ENCODE data around the gene DDI2. TPM values are rescaled to one million over a fixed set of nuclear protein-coding genes. Genes with fewer than 3 reads are reported as not detected.

The DDI2 gene
- polyA plus RNA-seq, 1 donor (not counting 4 experiments of a cell fraction or from before 2014, with no cell fraction given): 11.5 TPM

DNA sequence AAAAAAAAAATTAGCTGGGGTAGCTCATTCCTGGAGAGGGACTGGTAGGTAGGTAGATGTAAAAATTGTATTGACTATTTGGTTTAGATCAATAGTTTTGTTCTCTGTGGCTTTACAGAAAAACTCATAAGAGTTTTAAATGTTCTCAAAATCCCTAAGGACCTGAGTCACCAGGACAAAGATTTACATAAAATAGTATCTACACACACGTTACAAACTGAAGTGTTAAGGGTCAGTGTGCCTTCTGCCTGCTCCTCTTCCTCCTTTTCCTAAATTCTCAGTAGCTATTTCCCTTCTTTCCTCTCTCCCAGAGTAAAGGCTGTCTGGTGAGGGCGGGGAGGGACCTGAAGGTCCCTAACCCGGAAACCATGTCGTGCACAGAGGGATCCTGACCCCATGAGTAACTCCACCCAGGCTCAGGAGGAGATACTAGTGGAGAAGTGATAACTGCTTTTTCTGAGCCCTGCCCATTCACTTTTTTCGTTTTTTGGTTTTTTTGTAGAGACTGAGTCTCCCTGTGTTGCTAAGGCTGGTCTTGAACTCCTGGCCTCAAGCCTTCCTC lies 74.9 kb downstream of the DDI2 start:
- TF ChIP-seq CTCF (optimal IDR thresholded peaks at IDR 0.05 in 1 of 3, IDR thresholded peaks at IDR 0.05 in 1 of 3, conservative IDR thresholded peaks at IDR 0.05 in 1 of 3; ENCODE audit: extremely low read depth in 1 of 3, insufficient read depth in 2 of 3, low read length in 3 of 3): no peak
- TF ChIP-seq EZH2 (IDR thresholded peaks at IDR 0.05; ENCODE audit: low read length): no peak
- Histone ChIP-seq H3K36me3 (ENCODE audit: control insufficient read depth in 2 of 2, extremely low read depth in 1 of 2, insufficient read depth in 2 of 2, low read length in 2 of 2) (peaks cover 3 to 14% of the 10 kb centered on the region in 2 experiments), H3K9me1 (ENCODE audit: control insufficient read depth, extremely low read depth, insufficient read depth, low read length) (peaks cover 2% of the 10 kb centered on the region), H4K20me1 (ENCODE audit: control insufficient read depth, extremely low read depth, insufficient read depth, low read length) (peaks cover 3% of the 10 kb centered on the region), H3K79me2 (ENCODE audit: control insufficient read depth, insufficient read depth, low read length) (peaks cover 85% of the 10 kb centered on the region), H2AFZ (ENCODE audit: control insufficient read depth, low read length) (no peak overlapping the region), H3K27me3 (ENCODE audit: control insufficient read depth, extremely low read depth, insufficient read depth, low read length) (no peaks in the 10 kb centered on the region), H3K4me2 (ENCODE audit: control insufficient read depth, extremely low read depth, insufficient read depth, low read depth, low read length) (no peak overlapping the region), H3K27ac (ENCODE audit: control insufficient read depth, insufficient read depth, low read length) (no peak overlapping the region), H3K4me1 (ENCODE audit: control insufficient read depth, extremely low read depth, insufficient read depth, low read length) (no peaks in the 10 kb centered on the region), H3K4me3 (ENCODE audit: control insufficient read depth in 2 of 3, extremely low read depth in 1 of 3, insufficient read depth in 2 of 3, low read depth in 1 of 3, low read length in 3 of 3) (no peak overlapping the region), H3K9ac (ENCODE audit: control insufficient read depth, extremely low read depth, insufficient read depth, low read length) (no peak overlapping the region), H3K9me3 (ENCODE audit: control insufficient read depth, low read depth, low read length) (no peaks in the 10 kb centered on the region)
- FAIRE-seq: no peak
- dilution Hi-C loops (cut with MboI; ENCODE audit: extremely low pct_ligation_motif_present, low sequenced_read_pairs): no loop called here
- DNase-seq (ENCODE audit: low read depth, low spot score): no peak

DNA sequence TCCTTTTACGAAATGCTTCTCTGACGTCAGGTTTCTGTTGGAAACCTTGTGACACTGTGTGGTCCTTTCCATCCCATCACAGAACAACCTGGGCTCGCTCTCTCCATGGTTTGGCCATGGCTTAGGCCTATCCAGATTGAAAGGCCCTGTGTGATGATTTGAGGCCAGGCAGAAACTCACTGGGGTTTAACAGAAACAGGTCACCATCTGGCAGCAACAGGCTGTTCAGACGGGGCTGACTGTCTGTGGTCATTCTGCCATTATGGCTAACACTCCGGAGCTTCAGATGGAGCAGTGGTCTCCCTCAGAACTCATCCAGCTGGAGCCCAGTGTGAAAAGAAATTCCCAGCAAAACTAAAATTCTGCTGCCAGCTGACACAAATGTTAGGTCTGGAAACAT lies 76.1 kb downstream of the DDI2 start:
- DNase-seq (ENCODE audit: low read depth, low spot score): no peak
- Histone ChIP-seq H3K4me3 (ENCODE audit: control insufficient read depth in 2 of 3, extremely low read depth in 1 of 3, insufficient read depth in 2 of 3, low read depth in 1 of 3, low read length in 3 of 3) (no peak overlapping the region), H3K79me2 (ENCODE audit: control insufficient read depth, insufficient read depth, low read length) (peaks cover 84% of the 10 kb centered on the region), H3K4me2 (ENCODE audit: control insufficient read depth, extremely low read depth, insufficient read depth, low read depth, low read length) (no peak overlapping the region), H3K9me1 (ENCODE audit: control insufficient read depth, extremely low read depth, insufficient read depth, low read length) (peaks cover 2% of the 10 kb centered on the region), H3K9me3 (ENCODE audit: control insufficient read depth, low read depth, low read length) (no peaks in the 10 kb centered on the region), H2AFZ (ENCODE audit: control insufficient read depth, low read length) (no peak overlapping the region), H3K27ac (ENCODE audit: control insufficient read depth, insufficient read depth, low read length) (no peak overlapping the region), H3K9ac (ENCODE audit: control insufficient read depth, extremely low read depth, insufficient read depth, low read length) (no peak overlapping the region), H4K20me1 (ENCODE audit: control insufficient read depth, extremely low read depth, insufficient read depth, low read length) (peaks cover 6% of the 10 kb centered on the region), H3K27me3 (ENCODE audit: control insufficient read depth, extremely low read depth, insufficient read depth, low read length) (no peaks in the 10 kb centered on the region), H3K36me3 (ENCODE audit: control insufficient read depth in 2 of 2, extremely low read depth in 1 of 2, insufficient read depth in 2 of 2, low read length in 2 of 2) (peaks cover 3 to 15% of the 10 kb centered on the region in 2 experiments), H3K4me1 (ENCODE audit: control insufficient read depth, extremely low read depth, insufficient read depth, low read length) (no peaks in the 10 kb centered on the region)
- no peak for FAIRE-seq
- no peak for TF ChIP-seq CTCF (optimal IDR thresholded peaks at IDR 0.05 in 1 of 3, IDR thresholded peaks at IDR 0.05 in 1 of 3, conservative IDR thresholded peaks at IDR 0.05 in 1 of 3; ENCODE audit: extremely low read depth in 1 of 3, insufficient read depth in 2 of 3, low read length in 3 of 3)
- TF ChIP-seq EZH2 (IDR thresholded peaks at IDR 0.05; ENCODE audit: low read length): no peak
- dilution Hi-C loops (cut with MboI; ENCODE audit: extremely low pct_ligation_motif_present, low sequenced_read_pairs): no loop called here

All from keratinocyte (primary cell).